Esophagus squamous epithelium (tissue), 5 donors: Measurements from ENCODE around the gene ESPNL. TPM values are rescaled to one million over a fixed set of nuclear protein-coding genes. Genes with fewer than 3 reads are reported as not detected.

Experiments
- DNase-seq: peaks from one replicate; lab custom pipeline; 2025; lab: John Stamatoyannopoulos, UW
- H3K27ac ChIP-seq, 4 donors: fragments of 200-600 bp; sonication (generic); one replicate each; pipeline ENCODE4 v1.5.1; 2016 to 2019; ENCODE audit warnings: mild to moderate bottlenecking in 1 of 4
- H3K27me3 ChIP-seq, 4 donors: fragments of 200-600 bp; sonication (generic); 1 replicate in 3 of 4; 2 replicates in 1 of 4; pipeline versions ENCODE4 v1.5.1 to v1.6.0; 2017 to 2021; ENCODE audit warnings: antibody characterized with exemption in 1 of 4
- H3K36me3 ChIP-seq, 3 donors: fragments of 200-600 bp; sonication (generic); one replicate each; pipeline ENCODE4 v1.5.1; 2016 to 2019
- H3K4me1 ChIP-seq, 3 donors: fragments of 200-600 bp; sonication (generic); one replicate each; pipeline ENCODE4 v1.5.1; 2017 to 2019
- H3K4me3 ChIP-seq, 4 donors: fragments of 200-600 bp; sonication (generic); 1 replicate in 3 of 4; 2 replicates in 1 of 4; pipeline ENCODE4 v1.5.1; 2016 to 2019; ENCODE audit warnings: mild to moderate bottlenecking in 2 of 4, moderate library complexity in 1 of 4
- H3K9me3 ChIP-seq, 3 donors: fragments of 200-600 bp; sonication (generic); one replicate each; pipeline ENCODE4 v1.5.1; 2016 to 2019
- POLR2A ChIP-seq, 4 donors: fragments of 450-650 bp; IDR thresholded peaks; one replicate each; pipeline ENCODE4 v1.6.1; 2017; ENCODE audit warnings: antibody characterized with exemption in 4 of 4, mild to moderate bottlenecking in 4 of 4, moderate library complexity in 3 of 4
- WGBS, 2 donors: methylation state at CpG; one replicate each; pipeline ENCODE4 v1.1.5; 2018; 5-methylcytosine and 5-hydroxymethylcytosine counted together
- intact Hi-C: fragments of 100-400 bp; cut with DNase I; formaldehyde crosslinking; loops from one replicate; pipeline ENCODE4 v1.15.0; 2022
- total RNA-seq, 4 donors: library from RNA; depleted of rRNA; stranded (reverse); fragments of >200 nt; gene quantifications; one replicate each; pipeline ENCODE4 v1.1.0, GENCODE V29; 2016
- TF ChIP-seq, protein P1 (sequence below), 6 experiments: fragments of 450-650 bp in 4 of 6; fragments of 200-600 bp in 2 of 6; sonication (generic) in 2 of 6; IDR thresholded peaks; one replicate each; pipeline ENCODE4 v1.5.1; 2016 to 2019; ENCODE audit warnings: antibody characterized with exemption in 6 of 6, mild to moderate bottlenecking in 4 of 6, moderate library complexity in 4 of 6
- donor health status: DM: yes; HTN: yes; CAD: no.

ESPNL gene
- total RNA-seq, 4 donors from 2014 or later = 0.04 to 1.3 (median 0.88) TPM; not detected in 1

DNA sequence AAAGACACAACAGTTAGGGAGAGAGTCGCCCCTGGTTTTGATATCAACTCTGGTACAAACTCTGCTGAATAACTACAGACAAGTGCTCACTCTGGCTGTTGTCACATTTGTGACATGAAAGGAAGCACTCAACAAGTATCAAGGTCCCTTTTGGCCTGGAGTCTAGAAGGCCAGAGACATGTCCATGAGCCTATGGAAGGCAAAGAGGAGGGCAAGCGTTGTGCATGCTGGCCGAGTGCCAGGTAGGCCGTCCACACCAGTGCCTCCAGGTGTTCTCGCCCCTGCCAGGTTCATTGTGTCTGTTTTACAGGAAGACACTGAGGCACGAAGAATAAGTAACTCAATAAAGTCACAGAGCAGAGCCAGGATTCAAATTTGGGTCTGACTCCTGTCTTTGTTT, 82.2 kb downstream of the ESPNL start:
- H3K4me3 ChIP-seq = no peak overlapping the region
- no peak overlapping the region for H3K27ac ChIP-seq
- TF ChIP-seq, protein P1, sequence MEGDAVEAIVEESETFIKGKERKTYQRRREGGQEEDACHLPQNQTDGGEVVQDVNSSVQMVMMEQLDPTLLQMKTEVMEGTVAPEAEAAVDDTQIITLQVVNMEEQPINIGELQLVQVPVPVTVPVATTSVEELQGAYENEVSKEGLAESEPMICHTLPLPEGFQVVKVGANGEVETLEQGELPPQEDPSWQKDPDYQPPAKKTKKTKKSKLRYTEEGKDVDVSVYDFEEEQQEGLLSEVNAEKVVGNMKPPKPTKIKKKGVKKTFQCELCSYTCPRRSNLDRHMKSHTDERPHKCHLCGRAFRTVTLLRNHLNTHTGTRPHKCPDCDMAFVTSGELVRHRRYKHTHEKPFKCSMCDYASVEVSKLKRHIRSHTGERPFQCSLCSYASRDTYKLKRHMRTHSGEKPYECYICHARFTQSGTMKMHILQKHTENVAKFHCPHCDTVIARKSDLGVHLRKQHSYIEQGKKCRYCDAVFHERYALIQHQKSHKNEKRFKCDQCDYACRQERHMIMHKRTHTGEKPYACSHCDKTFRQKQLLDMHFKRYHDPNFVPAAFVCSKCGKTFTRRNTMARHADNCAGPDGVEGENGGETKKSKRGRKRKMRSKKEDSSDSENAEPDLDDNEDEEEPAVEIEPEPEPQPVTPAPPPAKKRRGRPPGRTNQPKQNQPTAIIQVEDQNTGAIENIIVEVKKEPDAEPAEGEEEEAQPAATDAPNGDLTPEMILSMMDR (IDR thresholded peaks at IDR 0.05) = no peak
- TF ChIP-seq POLR2A (IDR thresholded peaks at IDR 0.05) = no peak
- intact Hi-C loops = no loop called here
- H3K9me3 ChIP-seq = no peaks in the 10 kb centered on the region
- WGBS, 2 donors = 54 to 67% methylated on average over 3 to 6 of the region's 6 CpGs
- no peaks in the 10 kb centered on the region for H3K4me1 ChIP-seq
- peaks cover 36 to 100% (median 53%) of the 10 kb centered on the region in 3 donors for H3K36me3 ChIP-seq
- no peaks in the 10 kb centered on the region for H3K27me3 ChIP-seq
- DNase-seq = no peak

Other genes starting within 250 kb of the ESPNL start
- 10 to 100 TPM in 1 of 4 donors, 1 to 10 TPM in 2, under 1 TPM in 1; 0.76 to 11.3 (median 4.0) TPM for gene RAMP1, start 240.7 kb upstream of the ESPNL start, total RNA-seq
- gene UBE2F, start 133.3 kb upstream of the ESPNL start, total RNA-seq = 10 to 100 TPM; 54.9 to 84.7 (median 64.8) TPM
- gene SCLY, start 39.3 kb upstream of the ESPNL start, total RNA-seq = 10 to 100 TPM in 2 of 4 donors, 1 to 10 TPM in 2; 3.0 to 14.0 (median 11.4) TPM
- under 1 TPM in 3 of 4 donors, not detected in 1; 0.09 to 0.38 (median 0.18) TPM for gene KLHL30, start 38.3 kb downstream of the ESPNL start, total RNA-seq
- gene ERFE, start 58.6 kb downstream of the ESPNL start, total RNA-seq = under 1 TPM in 1 of 4 donors, not detected in 3; 0.19 TPM
- gene ILKAP, start 103.4 kb downstream of the ESPNL start, total RNA-seq = 10 to 100 TPM; 13.3 to 38.3 (median 20.7) TPM
- gene HES6, start 139.7 kb downstream of the ESPNL start, total RNA-seq = 1 to 10 TPM; 3.1 to 5.1 (median 4.2) TPM
- 10 to 100 TPM in 2 of 4 donors, 1 to 10 TPM in 2; 6.2 to 28.0 (median 12.0) TPM for gene PER2, start 188.3 kb downstream of the ESPNL start, total RNA-seq
- gene TRAF3IP1, start 220.2 kb downstream of the ESPNL start, total RNA-seq = 10 to 100 TPM in 1 of 4 donors, 1 to 10 TPM in 3; 5.4 to 13.5 (median 9.8) TPM